ENCODE results near the gene CNTLN. TPM values are rescaled to one million over a fixed set of nuclear protein-coding genes. Genes with fewer than 3 reads are reported as not detected.
"Not testable (repeated sequence)": the region's sequence is repeated elsewhere in the genome, so short reads cannot be mapped to it uniquely, and the experiment has no call there.

CNTLN gene
- total RNA-seq, 1 experiment from 2014 or later = 10.3 TPM

GRCh38 chr9:17490110-17490509 lies 355.3 kb downstream of the CNTLN start:
- DNase-seq (ENCODE audit: low spot score) = no peak

GRCh38 chr9:17491780-17492179 lies 356.9 kb downstream of the CNTLN start:
- DNase-seq (ENCODE audit: low spot score) = no peak

GRCh38 chr9:17503196-17503595 lies 368.4 kb downstream of the CNTLN start:
- DNase-seq (ENCODE audit: low spot score) = no peak

GRCh38 chr9:17509151-17509550 lies 374.3 kb downstream of the CNTLN start:
- no peak for DNase-seq (ENCODE audit: low spot score)

- DNase-seq (ENCODE audit: low spot score) = no peak
Measured at GRCh38 chr9:17509701-17510100, 374.9 kb downstream of the CNTLN start.

GRCh38 chr9:17519761-17520160 lies 384.9 kb downstream of the CNTLN start:
- peak; percentile 13 for DNase-seq (ENCODE audit: low spot score)

GRCh38 chr9:17520268-17521064 lies 385.6 kb downstream of the CNTLN start:
- no peak for DNase-seq (ENCODE audit: low spot score)

GRCh38 chr9:17521100-17521855 lies 386.4 kb downstream of the CNTLN start:
- DNase-seq (ENCODE audit: low spot score) = no peak

- DNase-seq (ENCODE audit: low spot score) = not testable (repeated sequence)
Measured at GRCh38 chr9:17526726-17527125, 391.9 kb downstream of the CNTLN start.

GRCh38 chr9:17528859-17529258 lies 394.0 kb downstream of the CNTLN start:
- peak; percentile 19 for DNase-seq (ENCODE audit: low spot score)

- peak; percentile 32 for DNase-seq (ENCODE audit: low spot score)
Measured at GRCh38 chr9:17531642-17532254, 396.9 kb downstream of the CNTLN start.

- DNase-seq (ENCODE audit: low spot score) = no peak
Measured at GRCh38 chr9:17532461-17532860, 397.6 kb downstream of the CNTLN start.

GRCh38 chr9:17535176-17535575 lies 400.3 kb downstream of the CNTLN start:
- no peak for DNase-seq (ENCODE audit: low spot score)

- DNase-seq (ENCODE audit: low spot score) = no peak
Measured at GRCh38 chr9:17536027-17536426, 401.2 kb downstream of the CNTLN start.

- no peak for DNase-seq (ENCODE audit: low spot score)
Measured at GRCh38 chr9:17551023-17551422, 416.2 kb downstream of the CNTLN start.

Data from A172 (cell line).